Kasumi-1 (cell line): ENCODE results near the gene CCDC9.

Experiments used
- DNase-seq, 2 experiments: peaks; one replicate each; lab custom pipeline; 2025; lab: John Stamatoyannopoulos, UW

CCDC9 gene

GRCh38 chr19:47255879-47256692 lies at the start of gene CCDC9:
CCDC9 (plus strand) TSS chr19:47256525; CDS start chr19:47258401, 1,876 bp downstream.
- DNase-seq: peak; percentile 84 to 92

GRCh38 chr19:47209319-47210179 lies 46.8 kb upstream of the CCDC9 start:
- DNase-seq: no peak

- DNase-seq: no peak
Observed at GRCh38 chr19:47210180-47210490, 46.2 kb upstream of the CCDC9 start.

GRCh38 chr19:47210689-47211316 lies 45.5 kb upstream of the CCDC9 start:
- peak; percentile 85 to 89 for DNase-seq

- DNase-seq: no peak
Observed at GRCh38 chr19:47215581-47215980, 40.7 kb upstream of the CCDC9 start.

- no peak for DNase-seq
Observed at GRCh38 chr19:47221080-47221841, 35.1 kb upstream of the CCDC9 start.

GRCh38 chr19:47221890-47222289 lies 34.4 kb upstream of the CCDC9 start:
- no peak for DNase-seq

- DNase-seq: peak; percentile 55 to 64
Observed at GRCh38 chr19:47225746-47226425, 30.4 kb upstream of the CCDC9 start.

GRCh38 chr19:47226426-47227351 lies 29.6 kb upstream of the CCDC9 start:
- DNase-seq: peak; percentile 15 to 17

GRCh38 chr19:47227352-47228167 lies 28.8 kb upstream of the CCDC9 start:
- peak; percentile 49 to 54 for DNase-seq

GRCh38 chr19:47228168-47228936 lies 28.0 kb upstream of the CCDC9 start:
- DNase-seq: no peak

GRCh38 chr19:47228937-47229675 lies 27.2 kb upstream of the CCDC9 start:
- DNase-seq: no peak

GRCh38 chr19:47229676-47230053 lies 26.7 kb upstream of the CCDC9 start:
- peak in 1 of 2 experiments; percentile 21 for DNase-seq

GRCh38 chr19:47230054-47230920 lies 26.0 kb upstream of the CCDC9 start:
- peak in 1 of 2 experiments; percentile 11 for DNase-seq

- DNase-seq: no peak
Observed at GRCh38 chr19:47230921-47231214, 25.5 kb upstream of the CCDC9 start, which contains the start of gene BBC3. BBC3 (minus strand) TSS chr19:47231199; CDS start chr19:47228431, 2,768 bp downstream.

- peak; percentile 19 to 39 for DNase-seq
Observed at GRCh38 chr19:47231215-47232054, 24.9 kb upstream of the CCDC9 start.
